CD14-positive monocyte (primary cell): ENCODE measurements around the gene RAC2. TPM values are rescaled to one million over a fixed set of nuclear protein-coding genes. Genes with fewer than 3 reads are reported as not detected.
A peak's percentile ranks its signal among the peaks of the same experiment; 100 is the strongest.

Experiments
- DNase-seq, 3 donors: peaks; one replicate each; pipeline ENCODE4 v3.0.0-alpha.2; 2011 to 2022
- H2AFZ ChIP-seq: 2 replicates; pipeline ENCODE4 v1.6.0; 2012; ENCODE audit warnings: mild to moderate bottlenecking, low read depth, low read length, inconsistent platforms; ENCODE audit not compliant: insufficient read depth, poor library complexity, severe bottlenecking
- H3K27ac ChIP-seq, 2 donors: 1 replicate in 1 of 2; 2 replicates in 1 of 2; pipeline ENCODE4 v1.5.1; 2012 to 2013; ENCODE audit warnings: low read length in 2 of 2, control low read depth in 1 of 2, inconsistent platforms in 1 of 2, low read depth in 1 of 2, mild to moderate bottlenecking in 1 of 2
- H3K27me3 ChIP-seq, 2 donors: one replicate each; pipeline versions ENCODE4 v1.6.0 to v1.6.1; 2011 to 2013; ENCODE audit warnings: low read length in 2 of 2; ENCODE audit not compliant: control insufficient read depth in 2 of 2, insufficient read depth in 2 of 2
- H3K36me3 ChIP-seq, 2 donors: replicated peaks in 1 of 2; 1 replicate in 1 of 2; 2 replicates in 1 of 2; pipeline versions ENCODE4 v1.5.1 to v1.6.1; 2012 to 2013; ENCODE audit warnings: low read length in 2 of 2, control low read depth in 1 of 2, inconsistent platforms in 1 of 2, mild to moderate bottlenecking in 1 of 2; ENCODE audit not compliant: insufficient read depth in 2 of 2, control insufficient read depth in 1 of 2
- H3K4me1 ChIP-seq, 2 donors: 1 replicate in 1 of 2; 2 replicates in 1 of 2; pipeline versions ENCODE4 v1.5.1 to v1.6.1; 2012 to 2013; ENCODE audit warnings: low read length in 2 of 2, control low read depth in 1 of 2, inconsistent platforms in 1 of 2, mild to moderate bottlenecking in 1 of 2, moderate library complexity in 1 of 2; ENCODE audit not compliant: insufficient read depth in 2 of 2, control insufficient read depth in 1 of 2
- H3K4me2 ChIP-seq: replicated peaks from 2 replicates; pipeline ENCODE3; 2012; ENCODE audit warnings: low read length, moderate library complexity, mild to moderate bottlenecking; ENCODE audit not compliant: poor library complexity, severe bottlenecking; ENCODE audit errors: extremely low read depth
- H3K4me3 ChIP-seq, 3 experiments: fragments of 200-600 bp in 1 of 3; sonication (generic) in 1 of 3; replicated peaks in 1 of 3; 1 replicate in 2 of 3; 2 replicates in 1 of 3; pipeline ENCODE4 v1.5.1; 2011 to 2013; ENCODE audit warnings: low read length in 3 of 3, mild to moderate bottlenecking in 3 of 3, control low read depth in 2 of 3, low read depth in 2 of 3, inconsistent platforms in 1 of 3, moderate library complexity in 1 of 3
- H3K79me2 ChIP-seq: 2 replicates; pipeline ENCODE4 v1.6.0; 2012; ENCODE audit warnings: mild to moderate bottlenecking, control low read depth, inconsistent platforms, low read length, moderate library complexity; ENCODE audit not compliant: insufficient read depth
- H3K9ac ChIP-seq: 2 replicates; pipeline ENCODE4 v1.6.0; 2017; ENCODE audit warnings: low read length, mild to moderate bottlenecking; ENCODE audit not compliant: insufficient read depth, poor library complexity, severe bottlenecking
- H3K9me3 ChIP-seq, 2 donors: replicated peaks in 1 of 2; 1 replicate in 1 of 2; 2 replicates in 1 of 2; pipeline versions ENCODE4 v1.5.1 to v1.6.1; 2012 to 2013; ENCODE audit warnings: low read length in 2 of 2, control low read depth in 1 of 2; ENCODE audit not compliant: control insufficient read depth in 1 of 2, insufficient read depth in 1 of 2
- H4K20me1 ChIP-seq: 2 replicates; pipeline ENCODE4 v1.6.0; 2012; ENCODE audit warnings: mild to moderate bottlenecking, low read length, control low read depth, moderate library complexity; ENCODE audit not compliant: insufficient read depth
- H3K27ac Mint-ChIP-seq, 7 donors: one replicate each; pipeline ENCODE4 v1.8.0; 2020; ENCODE audit warnings: mild to moderate bottlenecking in 7 of 7, mixed read lengths in 7 of 7, moderate library complexity in 6 of 7, inconsistent platforms in 2 of 7
- H3K27me3 Mint-ChIP-seq, 3 donors: one replicate each; pipeline ENCODE4 v1.8.0; 2021 to 2022; ENCODE audit warnings: low read depth in 3 of 3, mild to moderate bottlenecking in 3 of 3, mixed read lengths in 3 of 3, moderate library complexity in 3 of 3, inconsistent platforms in 1 of 3
- H3K36me3 Mint-ChIP-seq, 2 donors: one replicate each; pipeline ENCODE4 v1.8.0; 2020; ENCODE audit warnings: mixed read lengths in 2 of 2, inconsistent platforms in 1 of 2, mild to moderate bottlenecking in 1 of 2
- H3K4me1 Mint-ChIP-seq: one replicate; pipeline ENCODE4 v1.8.0; 2020; ENCODE audit warnings: mild to moderate bottlenecking, mixed read lengths
- H3K4me3 Mint-ChIP-seq, 2 donors: one replicate each; pipeline ENCODE4 v1.8.0; 2020; ENCODE audit warnings: mild to moderate bottlenecking in 2 of 2, mixed read lengths in 2 of 2, moderate library complexity in 1 of 2
- H3K9me3 Mint-ChIP-seq, 7 donors: one replicate each; pipeline ENCODE4 v1.8.0; 2020 to 2022; ENCODE audit warnings: mixed read lengths in 7 of 7, mild to moderate bottlenecking in 6 of 7, moderate library complexity in 6 of 7, inconsistent platforms in 2 of 7
- CTCF ChIP-seq: fragments of 200-600 bp; IDR thresholded peaks from one replicate; pipeline ENCODE4 v1.8.0; 2022; ENCODE audit warnings: antibody characterized with exemption, mild to moderate bottlenecking
- WGBS: methylation state at CpG from one replicate; pipeline ENCODE4 v1.1.5; 2013; ENCODE audit warnings: missing lambda C conversion rate; ENCODE audit not compliant: insufficient coverage; 5-methylcytosine and 5-hydroxymethylcytosine counted together
- intact Hi-C, 2 donors: fragments of 100-400 bp; cut with micrococcal nuclease; formaldehyde crosslinking; loops; one replicate each; pipeline versions ENCODE4 v1.15.0 to v1.15.1; 2023
- polyA plus RNA-seq, 3 donors: library from polyadenylated mRNA; depleted of rRNA in 1 of 3; unstranded in 2 of 3; stranded (reverse) in 1 of 3; fragments of 300-500 nt in 2 of 3; fragments of >200 nt in 1 of 3; fragmentation: Illumina TruSeq in 2 of 3; gene quantifications; 1 replicate in 2 of 3; 2 replicates in 1 of 3; pipeline ENCODE4 v1.2.3, GENCODE V29; 2012 to 2021

RAC2 gene
- polyA plus RNA-seq, 3 donors, result 360 to 529 (median 526) TPM

GRCh38 chr22:37181681-37182080 is 62.4 kb downstream of the RAC2 start:
- intact Hi-C loops, result no loop called here
- peaks cover 0 to 4% of the 10 kb centered on the region in 2 donors for H3K36me3 Mint-ChIP-seq
- H3K27me3 Mint-ChIP-seq, result peaks cover 9 to 13% (median 11%) of the 10 kb centered on the region in 3 donors
- 95% methylated on average over 4 of the region's 4 CpGs for WGBS
- H3K9me3 Mint-ChIP-seq, result peaks cover 0 to 3% (median 0%) of the 10 kb centered on the region in 7 donors
- Histone ChIP-seq H3K4me2 (no peak overlapping the region), H3K4me1 (peaks cover 24 to 25% of the 10 kb centered on the region in 2 donors), H3K36me3 (no peaks in the 10 kb centered on the region), H2AFZ (no peak overlapping the region), H3K9ac (no peak overlapping the region), H3K27ac (no peak overlapping the region), H3K27me3 (no peaks in the 10 kb centered on the region), H3K79me2 (no peaks in the 10 kb centered on the region), H4K20me1 (no peaks in the 10 kb centered on the region), H3K4me3 (no peak overlapping the region), H3K9me3 (no peaks in the 10 kb centered on the region)
- no peak overlapping the region for H3K27ac Mint-ChIP-seq
- no peak for DNase-seq
- no peak for TF ChIP-seq CTCF
- peaks cover 31% of the 10 kb centered on the region for H3K4me1 Mint-ChIP-seq
- H3K4me3 Mint-ChIP-seq, result no peak overlapping the region

GRCh38 chr22:37180531-37181231 is 63.4 kb downstream of the RAC2 start:
- Histone ChIP-seq H2AFZ (no peak overlapping the region), H3K4me2 (no peak overlapping the region), H3K27me3 (no peaks in the 10 kb centered on the region), H3K9me3 (no peaks in the 10 kb centered on the region), H3K4me1 (peaks cover 34 to 35% of the 10 kb centered on the region in 2 donors), H3K9ac (no peak overlapping the region), H3K36me3 (no peaks in the 10 kb centered on the region), H3K79me2 (no peaks in the 10 kb centered on the region), H4K20me1 (no peaks in the 10 kb centered on the region), H3K4me3 (no peak overlapping the region), H3K27ac (no peak overlapping the region)
- Mint-ChIP-seq H3K27me3 (peaks cover 7 to 13% (median 8%) of the 10 kb centered on the region in 3 donors), H3K9me3 (peaks cover 0 to 5% (median 0%) of the 10 kb centered on the region in 7 donors), H3K27ac (peak overlapping the region in 2 of 7 donors; percentile 22 to 65), H3K36me3 (peaks cover 0 to 4% of the 10 kb centered on the region in 2 donors), H3K4me3 (no peak overlapping the region), H3K4me1 (peaks cover 35% of the 10 kb centered on the region)
- intact Hi-C loops, result no loop called here
- DNase-seq, result no peak
- 100% methylated on average over 6 of the region's 15 CpGs for WGBS
- no peak for TF ChIP-seq CTCF
